ENCODE measurements around the gene NEAT1.

The NEAT1 gene

DNA sequence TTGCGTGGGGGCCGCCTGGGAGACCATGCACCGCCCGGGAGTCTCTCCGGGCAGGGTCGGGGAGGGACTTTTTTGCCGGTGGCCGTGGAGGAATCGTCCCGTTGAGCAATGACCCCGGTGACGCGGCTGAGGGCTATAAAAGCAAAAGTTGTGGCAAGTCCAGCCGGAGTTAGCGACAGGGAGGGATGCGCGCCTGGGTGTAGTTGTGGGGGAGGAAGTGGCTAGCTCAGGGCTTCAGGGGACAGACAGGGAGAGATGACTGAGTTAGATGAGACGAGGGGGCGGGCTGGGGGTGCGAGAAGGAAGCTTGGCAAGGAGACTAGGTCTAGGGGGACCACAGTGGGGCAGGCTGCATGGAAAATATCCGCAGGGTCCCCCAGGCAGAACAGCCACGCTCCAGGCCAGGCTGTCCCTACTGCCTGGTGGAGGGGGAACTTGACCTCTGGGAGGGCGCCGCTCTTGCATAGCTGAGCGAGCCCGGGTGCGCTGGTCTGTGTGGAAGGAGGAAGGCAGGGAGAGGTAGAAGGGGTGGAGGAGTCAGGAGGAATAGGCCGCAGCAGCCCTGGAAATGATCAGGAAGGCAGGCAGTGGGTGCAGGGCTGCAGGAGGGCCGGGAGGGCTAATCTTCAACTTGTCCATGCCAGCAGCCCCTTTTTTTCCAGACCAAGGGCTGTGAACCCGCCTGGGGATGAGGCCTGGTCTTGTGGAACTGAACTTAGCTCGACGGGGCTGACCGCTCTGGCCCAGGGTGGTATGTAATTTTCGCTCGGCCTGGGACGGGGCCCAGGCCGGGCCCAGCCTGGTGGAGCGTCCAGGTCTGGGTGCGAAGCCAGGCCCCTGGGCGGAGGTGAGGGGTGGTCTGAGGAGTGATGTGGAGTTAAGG lies at the start of gene NEAT1:
NEAT1 (plus strand) TSS at position 166 of the 883 bp plus-strand sequence.
- DNase-seq: peak; percentile 66

GRCh38 chr11:65373839-65374580 lies 48.6 kb upstream of the NEAT1 start:
- no peak for DNase-seq

DNA sequence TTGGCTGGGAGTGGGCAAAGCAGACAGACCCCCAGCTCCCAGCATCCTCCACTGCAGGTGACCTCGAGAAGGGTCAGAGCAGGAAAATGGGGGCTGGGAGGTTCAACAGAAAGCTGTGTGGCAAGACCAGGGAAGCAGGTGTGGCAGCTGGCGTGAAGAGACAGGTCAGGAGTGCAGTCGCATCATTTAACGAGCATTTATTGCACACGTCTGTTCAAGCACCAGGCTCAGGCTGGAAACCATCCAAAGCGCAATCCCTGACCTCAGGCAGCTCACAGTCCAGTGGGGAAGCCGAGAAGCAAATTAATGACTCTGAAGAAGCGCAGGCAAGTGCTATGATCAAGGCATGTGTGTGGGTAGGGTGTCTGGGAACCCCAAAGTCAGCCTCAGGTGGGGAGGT lies 47.6 kb upstream of the NEAT1 start:
- no peak for DNase-seq

- no peak for DNase-seq
Measured at GRCh38 chr11:65376138-65376713, 46.4 kb upstream of the NEAT1 start.

GRCh38 chr11:65377036-65377435 lies 45.6 kb upstream of the NEAT1 start:
- DNase-seq: no peak

GRCh38 chr11:65377777-65378176 lies 44.8 kb upstream of the NEAT1 start:
- DNase-seq: no peak

DNA sequence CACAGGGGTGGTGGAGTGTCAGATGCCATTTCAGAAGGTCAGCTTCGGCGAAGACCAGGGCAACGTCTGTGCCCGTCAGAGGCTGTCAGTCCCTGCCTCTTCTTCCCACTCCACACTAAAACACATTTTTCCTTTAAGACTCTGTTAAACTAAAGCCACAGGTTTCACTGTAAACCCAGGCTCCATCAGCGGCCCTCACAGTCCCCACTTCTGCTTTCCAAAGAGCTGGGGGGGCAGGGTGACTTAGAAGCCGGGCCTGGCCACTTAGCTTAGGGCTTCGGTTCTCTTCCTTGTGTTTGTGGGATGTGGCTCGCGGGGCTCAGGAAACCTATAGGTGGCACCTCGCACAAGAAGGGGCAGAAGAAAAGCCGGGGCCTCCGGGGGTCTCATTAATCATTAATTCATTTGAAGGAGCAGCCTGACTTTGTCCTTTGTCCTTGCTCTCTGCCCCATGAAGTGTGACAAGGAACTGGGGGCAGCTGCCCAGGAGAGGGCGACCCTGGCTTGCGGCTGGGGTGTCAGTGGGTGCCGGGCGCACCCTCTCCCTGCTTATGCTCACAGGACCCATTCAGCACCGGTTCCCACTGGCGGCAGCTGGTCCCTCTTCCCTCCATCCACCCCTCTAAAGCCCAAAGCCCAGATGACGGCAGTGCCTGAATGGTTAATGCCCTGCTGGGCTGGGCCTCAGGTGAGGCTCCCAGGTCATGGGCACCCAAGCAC lies 44.2 kb upstream of the NEAT1 start:
- DNase-seq: no peak

DNA sequence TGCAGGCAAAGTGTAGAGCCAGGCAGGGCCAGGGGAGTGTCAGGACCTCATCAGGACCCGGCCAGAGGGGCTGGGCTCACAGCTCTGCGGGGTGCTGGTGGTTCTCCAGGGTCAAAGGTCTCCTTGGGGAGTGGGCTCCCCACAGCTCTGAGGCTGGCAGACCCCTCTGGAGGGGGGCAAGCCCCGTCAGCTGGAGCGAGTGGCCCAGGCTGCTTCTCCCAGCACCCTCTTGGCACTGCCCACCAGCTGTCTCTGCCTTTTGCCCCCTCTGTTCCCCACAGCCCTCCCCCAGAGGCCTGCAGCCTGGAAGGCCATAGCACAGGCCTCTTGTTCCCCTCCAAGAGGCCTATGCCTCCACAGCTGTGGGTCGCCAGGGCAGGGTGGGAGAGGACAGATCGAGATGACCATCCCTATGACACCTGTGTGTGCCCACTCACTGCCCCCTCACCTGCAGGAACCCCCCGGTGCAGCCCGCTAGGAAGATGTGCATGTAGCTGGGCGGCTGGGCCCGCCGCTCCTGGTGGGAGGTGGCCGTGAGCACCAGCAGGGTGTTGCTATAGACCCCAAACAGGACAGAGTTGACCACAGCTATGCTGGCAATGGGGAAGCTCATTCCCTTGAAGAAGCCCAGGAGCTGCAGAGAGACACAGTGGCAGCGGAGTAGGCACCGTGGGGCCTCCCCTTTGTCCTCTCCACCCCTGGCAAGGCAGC lies 43.5 kb upstream of the NEAT1 start:
- no peak for DNase-seq

GRCh38 chr11:65379698-65380459 lies 42.7 kb upstream of the NEAT1 start:
- no peak for DNase-seq

DNA sequence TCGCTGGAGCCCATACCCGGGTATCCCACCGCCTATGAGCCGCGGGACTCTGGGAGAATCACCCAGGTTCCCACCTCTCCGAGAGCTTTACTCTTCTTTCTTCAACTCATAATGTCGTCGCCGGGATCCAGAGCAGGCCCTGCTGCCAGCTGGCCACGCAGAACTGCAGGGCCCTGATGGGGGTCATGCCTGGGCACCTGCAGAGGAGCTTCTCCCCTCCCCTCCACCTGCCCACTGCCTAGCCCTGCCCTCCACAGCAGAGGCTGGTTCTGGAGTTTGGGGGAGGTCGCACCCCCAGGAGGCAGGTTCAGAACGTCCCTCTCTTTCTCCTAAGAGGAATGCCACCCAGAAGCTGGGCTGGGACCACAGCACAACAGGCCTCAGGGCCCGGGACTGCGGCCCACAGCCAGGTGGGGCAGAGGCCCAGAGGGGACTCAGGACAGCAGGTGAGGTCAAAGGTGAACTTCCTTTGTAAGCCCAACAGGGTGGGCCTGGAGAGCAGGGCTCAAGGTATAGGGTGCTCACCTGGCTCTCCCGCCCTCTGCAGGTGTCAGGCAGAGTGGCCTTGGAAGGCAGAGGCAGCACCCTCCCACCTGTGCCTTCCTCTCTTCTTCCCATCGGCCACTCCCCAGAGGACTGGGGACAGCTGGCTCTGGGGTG lies 42.0 kb upstream of the NEAT1 start:
- DNase-seq: no peak

- DNase-seq: no peak
Measured at GRCh38 chr11:65381716-65382032, 40.9 kb upstream of the NEAT1 start.

GRCh38 chr11:65382033-65382803 lies 40.4 kb upstream of the NEAT1 start, which contains the start of gene SLC25A45:
Gene SLC25A45 (minus strand): TSS chr11:65382646. CDS start chr11:65381951, 695 bp downstream.
- peak; percentile 62 for DNase-seq

- DNase-seq: no peak
Measured at GRCh38 chr11:65382804-65383368, 39.7 kb upstream of the NEAT1 start.

DNA sequence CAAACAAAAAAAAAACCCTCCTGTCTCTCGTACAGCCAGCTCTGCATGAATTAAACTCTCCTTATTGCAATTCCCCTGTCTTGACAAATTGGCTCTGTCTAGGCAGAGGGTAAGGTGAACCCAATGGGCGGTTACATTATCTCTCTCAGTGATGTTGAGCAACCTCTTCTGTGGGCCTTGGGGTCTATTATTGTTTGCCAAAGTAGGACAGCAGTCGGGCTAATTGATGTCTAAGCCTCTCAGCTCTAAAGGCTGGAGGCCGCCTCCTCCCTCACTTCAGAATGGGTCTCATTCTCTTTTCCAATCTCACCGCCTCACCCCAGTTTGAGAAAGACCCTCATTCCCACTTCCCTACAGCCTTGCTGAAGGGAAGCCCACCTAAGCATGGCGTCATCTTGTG lies 38.8 kb upstream of the NEAT1 start:
- no peak for DNase-seq

DNA sequence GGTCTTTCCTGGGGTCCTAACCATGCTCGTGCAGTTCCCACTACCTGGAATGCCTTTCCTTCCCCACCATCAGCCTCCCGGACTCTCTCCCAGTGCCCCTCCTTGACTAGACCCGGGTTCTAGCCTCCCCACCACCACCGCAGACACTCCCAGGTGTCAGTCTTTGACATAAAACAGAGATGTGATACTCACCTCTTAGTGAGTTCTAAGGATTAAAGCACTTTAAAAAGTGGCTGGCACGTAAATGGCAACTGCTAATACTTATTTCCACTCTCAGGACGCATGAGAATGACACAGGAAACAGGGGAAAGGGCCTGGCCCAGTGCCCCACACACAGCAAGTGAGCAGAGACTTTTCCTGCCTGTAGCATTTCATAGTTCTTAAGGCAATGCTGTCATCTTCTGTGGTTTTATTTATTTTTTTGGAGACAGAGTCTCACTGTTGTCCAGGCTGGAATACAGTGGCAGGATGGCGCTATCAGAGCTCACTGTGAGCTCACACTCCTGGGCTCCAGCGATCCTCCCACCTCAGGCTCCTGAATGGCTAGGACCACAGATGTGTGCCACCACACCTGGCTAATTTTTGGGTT lies 38.2 kb upstream of the NEAT1 start:
- DNase-seq: no peak

- no peak for DNase-seq
Measured at GRCh38 chr11:65386307-65387140, 36.1 kb upstream of the NEAT1 start, which contains the start of gene FRMD8. Gene FRMD8 (plus strand): TSS chr11:65386637. CDS start chr11:65387037, 400 bp downstream.

DNA sequence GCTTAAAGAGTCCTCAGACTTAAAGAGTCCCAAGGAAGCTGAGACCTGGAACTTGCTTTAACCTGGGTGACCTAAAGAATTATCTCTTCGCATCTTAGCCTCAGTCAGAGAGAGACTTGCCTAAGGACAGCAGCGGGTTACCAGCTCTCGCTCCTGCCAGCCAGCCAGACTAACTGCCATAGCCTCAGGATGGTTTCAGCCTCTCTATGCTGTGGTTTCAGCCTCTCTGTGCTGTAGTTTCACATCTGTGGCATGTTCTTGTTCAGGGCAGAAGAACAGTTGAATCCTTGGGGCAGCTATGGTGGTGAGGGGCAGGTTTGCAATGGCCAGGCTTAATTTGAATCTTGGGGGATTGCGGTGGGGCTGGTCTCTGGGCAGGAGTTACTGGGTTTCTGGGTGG lies 33.9 kb upstream of the NEAT1 start:
- DNase-seq: no peak

DNA sequence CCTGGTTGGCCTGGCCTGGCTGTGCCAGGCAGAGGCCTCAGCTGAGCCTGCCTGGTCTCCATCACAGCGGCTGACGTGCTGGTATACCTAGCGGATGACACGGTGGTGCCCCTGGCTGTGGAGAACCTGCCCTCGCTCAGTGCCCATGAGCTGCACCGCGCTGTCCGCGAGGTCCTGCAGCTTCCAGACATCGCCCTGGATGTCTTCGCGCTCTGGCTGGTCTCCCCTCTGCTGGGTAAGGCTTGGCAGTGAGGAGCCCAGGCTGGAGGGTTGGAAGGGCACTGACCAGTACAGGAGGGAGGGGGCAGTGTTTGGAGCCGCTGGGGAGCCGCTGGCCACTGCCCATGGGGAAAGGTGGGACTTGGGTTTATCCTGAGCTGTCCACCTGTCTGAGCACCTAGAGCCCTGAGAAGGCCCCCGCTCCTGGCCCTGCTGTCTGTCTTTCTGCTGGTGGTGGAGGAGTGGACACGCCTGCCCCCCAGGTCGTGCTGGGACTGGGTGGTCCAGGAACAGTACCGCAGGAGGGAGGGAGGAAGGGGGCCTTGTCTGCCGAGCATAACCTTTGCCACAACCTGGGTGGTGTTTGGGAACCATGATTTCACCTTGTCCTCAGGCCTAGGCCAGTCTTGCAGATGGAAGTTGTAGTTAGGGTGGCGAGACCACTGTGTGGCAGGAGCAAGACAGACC lies 33.2 kb upstream of the NEAT1 start:
- DNase-seq: no peak

Data from NCI-H187 treated with DMSO at 0.1 percent for 48 hours (cell line).